Endothelial cell of umbilical vein (primary cell): ENCODE measurements around the gene UBASH3B. TPM values are rescaled to one million over a fixed set of nuclear protein-coding genes. Genes with fewer than 3 reads are reported as not detected.

ENCODE experiments used
- BruUV-seq: library from RNA; stranded (reverse); fragments of 400-500 nt; replicated peaks from 2 replicates; lab custom pipeline; 2021; lab: Mats Ljungman, UMichigan
- CTCF ChIA-PET: fragments of 300-600, 350-600 bp; sonication (Branson Sonifier 250); formaldehyde crosslinking; loops from one replicate; lab custom pipeline; 2021; ENCODE audit warnings: antibody characterized with exemption, inconsistent platforms; lab: Charles Lee
- POLR2A ChIA-PET: fragments of 300-600, 350-600 bp; sonication (Branson Sonifier 250); formaldehyde crosslinking; loops from one replicate; lab custom pipeline; 2021; ENCODE audit warnings: antibody characterized with exemption, inconsistent platforms; lab: Charles Lee
- DNase-seq: peaks from one replicate; pipeline ENCODE4 v3.0.0-alpha.2; 2011; ENCODE audit warnings: low read depth, low spot score
- FAIRE-seq: peaks from 2 replicates; lab custom pipeline; 2011; peaks lifted over from hg19 to GRCh38; lab: Jason Lieb, UNC
- H2AFZ ChIP-seq: 2 replicates; pipeline ENCODE4 v1.6.0; 2012; ENCODE audit warnings: low read depth, low read length, control low read depth, inconsistent platforms
- H3K27ac ChIP-seq: 2 replicates; pipeline ENCODE4 v1.5.1; 2011; ENCODE audit warnings: low read depth, mild to moderate bottlenecking, control low read depth, low read length, moderate library complexity; ENCODE audit not compliant: insufficient read depth
- H3K27me3 ChIP-seq, 2 experiments: 2 replicates each; pipeline versions ENCODE4 v1.6.0 to v1.6.1; 2011; ENCODE audit warnings: low read length in 2 of 2, mixed read lengths in 1 of 2; ENCODE audit not compliant: control insufficient read depth in 2 of 2, insufficient read depth in 2 of 2
- H3K36me3 ChIP-seq, 2 experiments: 2 replicates in 1 of 2; 3 replicates in 1 of 2; pipeline ENCODE4 v1.5.1; 2011; ENCODE audit warnings: low read length in 2 of 2, mild to moderate bottlenecking in 1 of 2, moderate library complexity in 1 of 2; ENCODE audit not compliant: control insufficient read depth in 2 of 2, insufficient read depth in 2 of 2; ENCODE audit errors: extremely low read depth in 1 of 2
- H3K4me1 ChIP-seq: 3 replicates; pipeline ENCODE4 v1.5.1; 2011; ENCODE audit warnings: mild to moderate bottlenecking, low read length; ENCODE audit not compliant: control insufficient read depth, insufficient read depth; ENCODE audit errors: extremely low read depth
- H3K4me2 ChIP-seq: 2 replicates; pipeline ENCODE4 v1.6.1; 2011; ENCODE audit warnings: low read length, control low read depth, mixed read lengths; ENCODE audit not compliant: insufficient read depth
- H3K4me3 ChIP-seq, 3 experiments: fragments of 200-600 bp in 1 of 3; sonication (generic), shearing (Covaris generic) in 1 of 3; replicated peaks in 1 of 3; 2 replicates each; pipeline ENCODE4 v1.5.1; 2011 to 2016; ENCODE audit warnings: control low read depth in 3 of 3, low read length in 3 of 3, mild to moderate bottlenecking in 2 of 3, inconsistent platforms in 1 of 3, low read depth in 1 of 3, moderate library complexity in 1 of 3; ENCODE audit not compliant: insufficient read depth in 1 of 3
- H3K79me2 ChIP-seq: 2 replicates; pipeline ENCODE4 v1.6.0; 2012; ENCODE audit warnings: low read length, inconsistent platforms; ENCODE audit not compliant: control insufficient read depth, insufficient read depth
- H3K9ac ChIP-seq: replicated peaks from 2 replicates; pipeline ENCODE3; 2011; ENCODE audit warnings: low read length, control low read depth; ENCODE audit not compliant: insufficient read depth; ENCODE audit errors: extremely low read depth
- H3K9me1 ChIP-seq: replicated peaks from 3 replicates; pipeline ENCODE4 v1.6.0; 2011; ENCODE audit warnings: mild to moderate bottlenecking, low read length; ENCODE audit not compliant: control insufficient read depth, insufficient read depth; ENCODE audit errors: extremely low read depth
- H3K9me3 ChIP-seq: replicated peaks from 2 replicates; pipeline ENCODE4 v1.5.1; 2012; ENCODE audit warnings: low read length, inconsistent platforms; ENCODE audit not compliant: control insufficient read depth, insufficient read depth
- H4K20me1 ChIP-seq: replicated peaks from 2 replicates; pipeline ENCODE3; 2011; ENCODE audit warnings: mild to moderate bottlenecking, low read length; ENCODE audit not compliant: control insufficient read depth, insufficient read depth; ENCODE audit errors: extremely low read depth
- CTCF ChIP-seq, 2 donors: IDR thresholded peaks; 1 replicate in 1 of 2; 2 replicates in 1 of 2; pipeline ENCODE4 v1.5.1; 2011; ENCODE audit warnings: low read length in 2 of 2, mild to moderate bottlenecking in 2 of 2, moderate library complexity in 2 of 2, control low read depth in 1 of 2, inconsistent platforms in 1 of 2, low read depth in 1 of 2; ENCODE audit not compliant: insufficient read depth in 1 of 2; ENCODE audit errors: extremely low read depth in 1 of 2
- MAX ChIP-seq: IDR thresholded peaks from 2 replicates; pipeline ENCODE4 v1.6.1; 2011; ENCODE audit not compliant: insufficient read depth, insufficient read length
- MYC ChIP-seq: IDR thresholded peaks from one replicate; pipeline ENCODE4 v1.6.1; 2011; ENCODE audit warnings: mild to moderate bottlenecking, low read depth, low read length
- POLR2A ChIP-seq: IDR thresholded peaks from 2 replicates; pipeline ENCODE4 v1.6.1; 2012; ENCODE audit warnings: low read depth, mild to moderate bottlenecking, control low read depth, low read length
- dilution Hi-C: fragments of 300-500 bp; cut with MboI; formaldehyde crosslinking; loops from one replicate; pipeline ENCODE4 v1.15.0; 2019; ENCODE audit warnings: low sequenced_read_pairs; ENCODE audit not compliant: extremely low pct_ligation_motif_present
- intact Hi-C: fragments of 100-400 bp; cut with micrococcal nuclease; formaldehyde crosslinking; loops from one replicate; pipeline ENCODE4 v1.10.0; 2022
- polyA plus RNA-seq, 4 experiments: library from polyadenylated mRNA; depleted of rRNA in 3 of 4; stranded (reverse) in 3 of 4; unstranded in 1 of 4; fragments of >200 nt; gene quantifications; 2 replicates each; pipeline versions ENCODE4 v1.2.1 to v1.2.3, GENCODE V29; 2011 to 2012; ENCODE audit warnings: missing spikeins in 1 of 4
- total RNA-seq: library from RNA; stranded (reverse); gene quantifications from 2 replicates; pipeline ENCODE4 v1.2.3, GENCODE V29; 2021

The UBASH3B gene
- total and polyA plus RNA-seq, 2 donors (not counting 3 experiments of a cell fraction or from before 2014, with no cell fraction given): 23.7 to 38.1 TPM

- Histone ChIP-seq H3K9me3 (no peaks in the 10 kb centered on the region), H3K4me1 (peaks cover 19% of the 10 kb centered on the region), H3K9me1 (no peaks in the 10 kb centered on the region), H3K79me2 (no peaks in the 10 kb centered on the region), H2AFZ (no peak overlapping the region), H3K36me3 (peaks cover 3 to 12% of the 10 kb centered on the region in 2 experiments), H4K20me1 (no peaks in the 10 kb centered on the region), H3K27me3 (no peaks in the 10 kb centered on the region), H3K4me2 (no peak overlapping the region), H3K4me3 (no peak overlapping the region), H3K9ac (no peak overlapping the region), H3K27ac (no peak overlapping the region)
- ChIA-PET CTCF (interaction anchor here (0.8 to 17.5 kb wide), 5 partner anchors 9 to 258 kb away, joined by 3 to 493 read pairs (median 4); no protein-coding TSS in a partner anchor), POLR2A (no interaction called here)
- DNase-seq: no peak
- FAIRE-seq: no peak
- TF ChIP-seq MAX (no peak), MYC (no peak)
- BruUV-seq: no TSS peak
- intact Hi-C loops: no loop called here
- dilution Hi-C loops: no loop called here
Observed at GRCh38 chr11:122786896-122787295, 131.4 kb downstream of the UBASH3B start.

DNA sequence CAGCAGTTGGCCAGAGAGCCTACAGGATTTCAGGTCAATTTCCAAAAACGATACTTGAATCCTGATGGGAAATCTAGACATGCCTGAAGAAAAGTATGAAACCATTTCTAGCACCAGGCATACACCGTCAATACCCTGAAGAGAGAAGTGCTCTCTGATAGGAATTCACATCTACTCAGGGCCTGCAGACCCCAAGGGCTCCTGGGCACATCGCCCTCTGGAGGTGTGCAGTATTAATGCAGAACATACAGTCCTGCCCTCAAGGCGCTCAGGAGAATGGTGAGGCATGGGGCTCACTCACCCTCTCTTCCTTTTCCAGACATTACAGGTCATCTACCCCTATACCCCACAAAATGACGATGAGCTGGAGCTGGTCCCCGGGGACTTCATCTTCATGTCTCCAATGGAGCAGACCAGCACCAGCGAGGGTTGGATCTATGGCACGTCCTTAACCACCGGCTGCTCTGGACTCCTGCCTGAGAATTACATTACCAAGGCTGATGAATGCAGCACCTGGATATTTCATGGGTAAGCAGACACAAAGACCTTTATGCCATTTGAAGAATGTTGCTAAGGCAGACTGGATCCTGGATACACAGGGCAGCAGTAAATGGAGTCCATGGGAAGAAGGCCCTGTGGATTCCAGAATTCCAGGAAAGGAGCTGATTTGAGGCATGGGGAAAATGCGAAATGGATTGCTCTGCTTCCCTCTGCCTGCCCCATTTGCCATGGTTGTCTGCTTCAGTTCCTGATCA, 133.4 kb downstream of the UBASH3B start:
- Histone ChIP-seq H3K9me1 (no peaks in the 10 kb centered on the region), H3K36me3 (peaks cover 0 to 9% of the 10 kb centered on the region in 2 experiments), H3K4me2 (no peak overlapping the region), H2AFZ (no peak overlapping the region), H3K79me2 (no peaks in the 10 kb centered on the region), H4K20me1 (no peaks in the 10 kb centered on the region), H3K4me3 (no peak overlapping the region), H3K27me3 (no peaks in the 10 kb centered on the region), H3K4me1 (peaks cover 19% of the 10 kb centered on the region), H3K27ac (no peak overlapping the region), H3K9me3 (no peaks in the 10 kb centered on the region), H3K9ac (no peak overlapping the region)
- intact Hi-C loops: no loop called here
- ChIA-PET CTCF (interaction anchor here (0.6 to 17.5 kb wide), 5 partner anchors 8 to 156 kb away, joined by 3 to 493 read pairs (median 5); no protein-coding TSS in a partner anchor), POLR2A (no interaction called here)
- DNase-seq: no peak
- peak in 1 of 2 donors; percentile 25 for TF ChIP-seq CTCF (IDR thresholded peaks at IDR 0.05; ENCODE audit: extremely low read depth in 1 of 2, insufficient read depth in 1 of 2, low read depth in 1 of 2, low read length in 2 of 2)
- TF ChIP-seq POLR2A: no peak
- BruUV-seq: no TSS peak
- FAIRE-seq: no peak
- dilution Hi-C loops: no loop called here
